MM.1S (cell line): ENCODE data around the gene TUBGCP2.

Experiments
- CTCF ChIP-seq: fragments of 300-600 bp; sonication (generic); IDR thresholded peaks from 2 replicates; pipeline ENCODE4 v1.5.1; 2016; ENCODE audit warnings: antibody characterized with exemption, low read length, mixed read lengths
- EZH2 ChIP-seq: fragments of 300-600 bp; sonication (generic); optimal IDR thresholded peaks from 2 replicates; pipeline ENCODE3; 2017; ENCODE audit warnings: low read depth, mild to moderate bottlenecking, antibody characterized with exemption, low read length, mixed read lengths

- no peak for TF ChIP-seq CTCF
- no peak for TF ChIP-seq EZH2
These were observed 71.5 kb downstream of the TUBGCP2 start for GRCh38 chr10:133237241-133237587.
